H1 (cell line): ENCODE results near the gene TBC1D2B. TPM values are rescaled to one million over a fixed set of nuclear protein-coding genes. Genes with fewer than 3 reads are reported as not detected.

ENCODE experiments used
- CTCF ChIA-PET: fragments of 300-600 bp; sonication (Branson Sonifier 250); formaldehyde crosslinking; loops from one replicate; lab custom pipeline; 2021; ENCODE audit not compliant: partially characterized antibody; lab: Charles Lee
- POLR2A ChIA-PET: fragments of 300-600 bp; sonication (Branson Sonifier 250); formaldehyde crosslinking; loops from one replicate; lab custom pipeline; 2021; ENCODE audit warnings: inconsistent platforms; ENCODE audit not compliant: partially characterized antibody; lab: Charles Lee
- DNase-seq, 2 experiments: peaks; one replicate each; pipeline versions ENCODE4 v3.0.0 to v3.0.0-alpha.2; 2010 to 2022; ENCODE audit warnings: low spot score in 2 of 2, low read depth in 1 of 2, mixed read lengths in 1 of 2
- FAIRE-seq: peaks from 2 replicates; lab custom pipeline; 2011; peaks lifted over from hg19 to GRCh38; lab: Jason Lieb, UNC
- H2AFZ ChIP-seq: 2 replicates; pipeline ENCODE4 v1.8.1; 2012; ENCODE audit warnings: low read length, inconsistent platforms
- H2AK5ac ChIP-seq: 2 replicates; pipeline ENCODE4 v1.6.1; 2013; ENCODE audit warnings: low read depth, low read length
- H2BK120ac ChIP-seq: replicated peaks from 2 replicates; pipeline ENCODE3; 2013; ENCODE audit warnings: low read depth, low read length, inconsistent platforms
- H2BK12ac ChIP-seq: 2 replicates; pipeline ENCODE4 v1.6.1; 2013; ENCODE audit warnings: low read depth, low read length
- H2BK15ac ChIP-seq: 2 replicates; pipeline ENCODE4 v1.6.1; 2013; ENCODE audit warnings: low read length
- H2BK20ac ChIP-seq: 2 replicates; pipeline ENCODE4 v1.6.1; 2013; ENCODE audit warnings: low read length
- H2BK5ac ChIP-seq: 2 replicates; pipeline ENCODE4 v1.6.1; 2013; ENCODE audit warnings: low read depth, low read length
- H3K14ac ChIP-seq: 2 replicates; pipeline ENCODE4 v1.6.1; 2013; ENCODE audit warnings: inconsistent platforms; ENCODE audit not compliant: insufficient read length
- H3K18ac ChIP-seq: 2 replicates; pipeline ENCODE4 v1.6.1; 2013; ENCODE audit warnings: low read length; ENCODE audit errors: extremely low read depth
- H3K23ac ChIP-seq: 2 replicates; pipeline ENCODE4 v1.6.1; 2013; ENCODE audit warnings: inconsistent platforms; ENCODE audit not compliant: insufficient read length
- H3K23me2 ChIP-seq: 2 replicates; pipeline ENCODE4 v1.6.1; 2013; ENCODE audit warnings: low read depth, low read length
- H3K27ac ChIP-seq: 2 replicates; pipeline ENCODE4 v1.6.1; 2011; ENCODE audit warnings: low read depth, low read length, inconsistent platforms
- H3K27me3 ChIP-seq, 4 experiments: replicated peaks in 1 of 4; 1 replicate in 1 of 4; 2 replicates in 3 of 4; pipeline versions ENCODE4 v1.6.1 to v1.8.1; 2011 to 2013; ENCODE audit warnings: low read length in 3 of 4, mild to moderate bottlenecking in 3 of 4, inconsistent platforms in 2 of 4, mixed read lengths in 2 of 4, moderate library complexity in 1 of 4; ENCODE audit not compliant: control insufficient read depth in 3 of 4, insufficient read depth in 3 of 4; ENCODE audit errors: extremely low read depth in 1 of 4
- H3K36me3 ChIP-seq, 4 experiments: 2 replicates each; pipeline versions ENCODE4 v1.6.1 to v1.8.1; 2011 to 2013; ENCODE audit warnings: mild to moderate bottlenecking in 4 of 4, low read length in 3 of 4, moderate library complexity in 2 of 4, control low read depth in 1 of 4, inconsistent platforms in 1 of 4; ENCODE audit not compliant: insufficient read depth in 4 of 4, control insufficient read depth in 2 of 4
- H3K4ac ChIP-seq: replicated peaks from 2 replicates; pipeline ENCODE3; 2013; ENCODE audit warnings: low read length, low read depth, mixed read lengths, inconsistent platforms; ENCODE audit not compliant: insufficient read length
- H3K4me1 ChIP-seq, 4 experiments: replicated peaks in 1 of 4; 1 replicate in 1 of 4; 2 replicates in 3 of 4; pipeline versions ENCODE4 v1.6.1 to v1.8.1; 2011 to 2013; ENCODE audit warnings: low read length in 3 of 4, inconsistent platforms in 2 of 4, mixed read lengths in 1 of 4; ENCODE audit not compliant: insufficient read depth in 4 of 4, control insufficient read depth in 3 of 4
- H3K4me2 ChIP-seq, 2 experiments: 2 replicates each; pipeline versions ENCODE4 v1.6.1 to v1.8.1; 2011 to 2013; ENCODE audit warnings: low read depth in 2 of 2, low read length in 2 of 2, control low read depth in 1 of 2, inconsistent platforms in 1 of 2, mild to moderate bottlenecking in 1 of 2; ENCODE audit not compliant: insufficient read depth in 1 of 2
- H3K4me3 ChIP-seq, 4 experiments: fragments of 200-600, 300-600 bp in 1 of 4; sonication (generic), shearing (Covaris generic), sonication (Bioruptor Twin) in 1 of 4; 2 replicates each; pipeline versions ENCODE4 v1.5.1 to v1.8.1; 2011 to 2016; ENCODE audit warnings: low read length in 4 of 4, low read depth in 3 of 4, control low read depth in 2 of 4, inconsistent platforms in 2 of 4, mild to moderate bottlenecking in 2 of 4, mixed read lengths in 1 of 4, moderate library complexity in 1 of 4; ENCODE audit not compliant: insufficient read depth in 2 of 4; ENCODE audit errors: extremely low read depth in 1 of 4
- H3K56ac ChIP-seq: replicated peaks from 2 replicates; pipeline ENCODE3; 2013; ENCODE audit warnings: low read depth, mild to moderate bottlenecking, mixed read lengths, low read length, inconsistent platforms; ENCODE audit not compliant: insufficient read length
- H3K79me1 ChIP-seq: 2 replicates; pipeline ENCODE4 v1.6.1; 2013; ENCODE audit warnings: low read depth, low read length, control low read depth
- H3K79me2 ChIP-seq, 2 experiments: 2 replicates each; pipeline versions ENCODE4 v1.6.1 to v1.8.1; 2012 to 2013; ENCODE audit warnings: low read length in 2 of 2, mild to moderate bottlenecking in 2 of 2, inconsistent platforms in 1 of 2; ENCODE audit not compliant: insufficient read depth in 2 of 2, control insufficient read depth in 1 of 2
- H3K9ac ChIP-seq, 4 experiments: replicated peaks in 1 of 4; 1 replicate in 1 of 4; 2 replicates in 3 of 4; pipeline versions ENCODE4 v1.6.1 to v1.8.1; 2011 to 2013; ENCODE audit warnings: low read depth in 3 of 4, low read length in 3 of 4, control low read depth in 2 of 4, mild to moderate bottlenecking in 2 of 4, moderate library complexity in 2 of 4, inconsistent platforms in 1 of 4; ENCODE audit errors: extremely low read depth in 1 of 4
- H3K9me3 ChIP-seq, 2 experiments: 2 replicates each; pipeline versions ENCODE4 v1.6.1 to v1.8.1; 2012 to 2013; ENCODE audit warnings: mild to moderate bottlenecking in 2 of 2, moderate library complexity in 2 of 2, control low read depth in 1 of 2, inconsistent platforms in 1 of 2, low read depth in 1 of 2, low read length in 1 of 2, mixed read lengths in 1 of 2; ENCODE audit not compliant: insufficient read depth in 2 of 2
- H4K20me1 ChIP-seq, 2 experiments: replicated peaks in 1 of 2; 2 replicates each; pipeline versions ENCODE3 to v1.8.1; 2011 to 2013; ENCODE audit warnings: inconsistent platforms in 2 of 2, low read length in 2 of 2, mild to moderate bottlenecking in 1 of 2; ENCODE audit not compliant: insufficient read depth in 2 of 2, control insufficient read depth in 1 of 2
- H4K5ac ChIP-seq: 2 replicates; pipeline ENCODE4 v1.6.1; 2013; ENCODE audit warnings: low read length, low read depth, mixed read lengths, inconsistent platforms; ENCODE audit not compliant: insufficient read length
- H4K8ac ChIP-seq: 2 replicates; pipeline ENCODE4 v1.8.0; 2013; ENCODE audit warnings: mild to moderate bottlenecking, moderate library complexity, low read length, inconsistent platforms; ENCODE audit not compliant: insufficient read depth; ENCODE audit errors: extremely low read depth
- H4K91ac ChIP-seq: replicated peaks from 2 replicates; pipeline ENCODE3; 2013; ENCODE audit warnings: low read length, mixed read lengths, inconsistent platforms; ENCODE audit not compliant: insufficient read length
- POU5F1 ChIP-seq: IDR thresholded peaks from 2 replicates; pipeline ENCODE4 v1.6.1; 2011; ENCODE audit warnings: low read depth, mild to moderate bottlenecking, low read length, moderate library complexity
- TBP ChIP-seq: IDR thresholded peaks from 2 replicates; pipeline ENCODE4 v1.6.1; 2011; ENCODE audit warnings: low read depth, low read length, improper control_type of control experiment
- WGBS, 2 experiments: shearing (Covaris generic) in 1 of 2; methylation state at CpG; one replicate each; pipeline versions ENCODE4 v1.1.6 to v1.1.7; 2013 to 2015; ENCODE audit warnings: low lambda C conversion rate in 2 of 2, mixed read lengths in 2 of 2, inconsistent platforms in 1 of 2, low coverage in 1 of 2, missing lambda C conversion rate in 1 of 2; ENCODE audit not compliant: insufficient replicate concordance in 2 of 2, insufficient coverage in 1 of 2, insufficient read length in 1 of 2; ENCODE audit errors: extremely low coverage in 1 of 2, missing lambda C conversion rate in 1 of 2; 5-methylcytosine and 5-hydroxymethylcytosine counted together
- polyA plus RNA-seq, 7 experiments: library from polyadenylated mRNA; depleted of rRNA in 3 of 7; stranded (reverse) in 5 of 7; unstranded in 2 of 7; fragments of >200 nt in 5 of 7; fragments of 200-250 nt in 2 of 7; gene quantifications; 1 replicate in 5 of 7; 2 replicates in 1 of 7; 4 replicates in 1 of 7; pipeline versions ENCODE4 v1.2.1 to v1.2.3, GENCODE V29; 2011 to 2013; ENCODE audit warnings: missing spikeins in 2 of 7, mixed read lengths in 2 of 7
- total RNA-seq: library from RNA; stranded (reverse); fragmentation: NEBNext Ultra II Directional; extraction: Animal tissue kit (Norgen Biotek cat#: 25700); gene quantifications from 2 replicates; pipeline ENCODE4 v1.2.1, GENCODE V29; 2021

TBC1D2B gene
- total and polyA plus RNA-seq, 2 of the 8 experiments (the other 6 are each of a cell fraction or from before 2014, with no cell fraction given), result 11.9 to 19.5 TPM

DNA sequence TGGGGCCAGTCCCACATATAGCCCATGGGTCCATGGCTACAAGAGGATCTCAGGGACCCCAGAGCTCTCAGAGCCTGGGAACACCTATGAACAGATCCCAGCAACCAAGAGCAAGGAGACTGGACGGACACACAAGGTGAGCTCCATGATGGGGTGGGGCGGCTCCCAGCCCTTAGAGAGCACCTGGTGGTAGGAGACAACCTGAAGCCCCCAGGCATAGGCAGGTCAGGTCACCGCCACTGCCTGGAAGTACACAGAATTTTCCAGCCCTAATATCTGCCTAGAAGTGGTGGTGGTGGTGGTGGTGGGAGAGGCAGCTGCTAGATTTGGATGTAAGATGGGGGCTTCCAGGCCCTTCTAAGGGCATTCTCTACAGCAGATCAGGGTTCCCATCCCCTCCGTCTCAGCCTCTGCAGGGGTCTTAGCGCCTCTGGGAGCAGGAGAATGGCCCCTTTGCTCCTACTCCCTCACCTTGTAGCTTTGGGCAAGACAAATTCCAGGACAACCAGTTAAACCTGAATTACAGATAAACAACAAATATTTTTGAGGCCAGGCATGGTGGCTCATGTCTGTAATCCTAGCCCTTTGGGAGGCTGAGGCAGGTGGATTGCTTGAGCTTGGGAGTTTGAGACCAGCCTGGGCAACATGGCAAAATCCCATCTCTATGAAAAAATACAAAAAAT is 24.1 kb upstream of the TBC1D2B start:
- Histone ChIP-seq H2BK5ac (no peak overlapping the region), H3K14ac (no peak overlapping the region), H3K9ac (no peak overlapping the region; a peak in 1 of 7 replicates), H3K23ac (no peak overlapping the region), H3K79me2 (no peaks in the 10 kb centered on the region), H4K91ac (no peak overlapping the region), H3K9me3 (no peaks in the 10 kb centered on the region), H3K36me3 (peaks cover 0 to 4% (median 1%) of the 10 kb centered on the region in 4 experiments; a peak in 2 of 8 replicates), H3K4me2 (no peak overlapping the region), H4K20me1 (no peaks in the 10 kb centered on the region), H2AK5ac (no peak overlapping the region), H3K27me3 (no peaks in the 10 kb centered on the region), H4K5ac (no peak overlapping the region), H3K56ac (no peak overlapping the region), H3K4ac (no peak overlapping the region), H2BK15ac (no peak overlapping the region), H3K4me3 (no peak overlapping the region), H3K27ac (no peak overlapping the region), H2BK20ac (no peak overlapping the region), H3K18ac (no peak overlapping the region), H3K23me2 (no peaks in the 10 kb centered on the region), H3K79me1 (no peaks in the 10 kb centered on the region), H2BK12ac (no peak overlapping the region), H3K4me1 (no peaks in the 10 kb centered on the region), H2BK120ac (no peak overlapping the region), H4K8ac (no peak overlapping the region), H2AFZ (no peak overlapping the region)
- ChIA-PET CTCF (interaction anchor here (0.6 to 16.8 kb wide), 12 partner anchors 11 to 327 kb away, joined by 3 to 226 read pairs (median 3); no protein-coding TSS in a partner anchor), POLR2A (interaction anchor here (1.2 to 1.7 kb wide), 2 partner anchors 18 to 156 kb away, joined by 3 to 5 read pairs; no protein-coding TSS in a partner anchor)
- DNase-seq (no peak), FAIRE-seq (no peak)
- 92% methylated on average over 5 of the region's 5 CpGs; no CpG with 5 or more reads in 1 of the 2 experiments for WGBS, 2 experiments
- no peak for TF ChIP-seq POU5F1
- no peak for TF ChIP-seq TBP
